Measurements from ENCODE around the gene SETD3.

SETD3 gene

DNA sequence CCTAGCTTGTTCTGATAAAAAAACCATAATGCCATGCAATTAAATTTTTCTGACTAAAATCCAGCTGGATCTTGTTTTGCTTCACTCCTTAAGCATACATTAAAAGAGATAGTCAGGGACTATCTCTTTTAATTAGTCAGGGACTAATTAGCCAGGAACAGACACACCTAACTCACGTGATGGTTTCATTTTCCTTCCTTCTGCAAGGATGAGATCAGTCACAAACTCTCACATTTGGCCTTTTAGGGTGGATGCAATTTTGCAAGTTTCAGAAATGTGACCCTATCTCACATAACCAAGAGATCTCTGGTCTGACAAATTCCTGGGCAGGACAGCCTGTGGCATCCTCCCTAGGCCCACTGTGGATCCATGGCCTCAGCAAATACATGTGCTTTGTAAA lies 62.4 kb downstream of the SETD3 start:
- DNase-seq, result no peak

DNA sequence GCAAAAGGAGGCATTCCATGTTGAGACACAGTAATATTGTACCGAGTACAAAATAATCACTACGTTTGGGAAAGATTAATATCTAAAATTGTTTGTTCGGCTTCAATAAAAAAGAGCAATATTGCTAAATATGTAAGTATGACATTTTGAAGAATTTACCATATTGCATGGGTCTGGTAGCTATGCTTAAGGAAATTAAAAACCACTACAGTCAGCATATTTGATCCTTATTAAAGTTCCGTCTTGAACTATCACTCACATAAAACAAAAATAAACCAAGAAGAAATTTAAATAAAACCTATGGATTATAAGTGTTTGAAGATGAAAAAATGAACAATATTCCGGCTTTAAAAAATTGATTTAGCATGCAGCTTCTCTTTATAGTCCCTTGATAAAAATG lies 63.8 kb downstream of the SETD3 start:
- no peak for DNase-seq

DNA sequence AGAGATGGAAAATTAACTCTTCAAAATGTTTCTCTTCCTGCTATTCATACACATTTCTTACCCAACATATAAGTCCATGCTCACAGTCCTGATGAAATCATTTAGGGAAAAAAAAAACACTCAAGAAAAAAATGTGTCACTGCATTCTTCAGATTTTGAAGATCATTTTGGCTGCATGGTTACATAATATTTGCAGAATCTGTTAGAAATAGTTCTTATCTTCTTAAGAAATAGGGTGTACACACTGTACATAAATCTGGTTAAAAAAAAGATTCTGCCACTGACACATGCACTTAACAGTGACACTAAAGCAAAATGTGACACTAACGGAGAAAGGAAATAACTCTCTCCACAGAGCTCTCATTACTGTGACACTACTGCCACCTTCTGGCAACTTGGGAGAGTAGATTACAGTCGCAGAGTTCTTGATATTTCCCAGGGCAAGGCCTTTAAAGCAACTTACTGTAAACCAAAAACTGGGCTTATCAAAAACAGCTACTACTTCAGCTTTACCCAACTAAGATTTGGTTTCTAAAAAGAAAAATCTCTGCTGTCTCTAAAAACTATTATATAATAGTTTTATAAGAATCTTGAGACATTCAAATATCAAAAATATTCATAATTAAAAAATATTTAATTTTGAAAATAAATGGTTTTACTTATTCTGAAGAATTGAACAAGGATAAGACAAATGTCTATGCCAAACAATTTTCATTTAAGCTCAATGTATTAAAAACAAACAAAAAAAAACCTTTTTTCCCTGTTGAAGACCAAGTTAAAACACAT lies 65.0 kb downstream of the SETD3 start:
- peak in 1 of 2 donors; percentile 68 for DNase-seq

DNA sequence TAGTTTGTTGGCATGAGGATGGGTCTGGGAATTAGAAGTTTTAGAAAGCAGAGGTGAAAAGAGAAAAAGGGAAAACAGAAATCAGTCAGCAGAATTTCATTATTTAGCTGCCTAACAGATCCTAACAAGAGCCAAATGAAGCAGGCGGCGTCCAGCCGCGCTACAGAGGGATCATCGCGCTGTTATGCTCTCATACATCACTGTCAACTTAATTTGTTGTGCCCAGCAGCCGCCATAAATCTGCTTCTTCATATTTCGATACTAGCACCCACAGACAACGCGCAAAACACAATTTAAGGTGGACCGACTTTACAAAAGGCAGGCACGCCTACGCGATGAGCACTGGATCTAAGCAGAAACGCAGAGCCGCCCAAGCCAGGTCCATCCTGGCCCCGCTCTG lies 66.7 kb downstream of the SETD3 start:
- no peak for DNase-seq

DNA sequence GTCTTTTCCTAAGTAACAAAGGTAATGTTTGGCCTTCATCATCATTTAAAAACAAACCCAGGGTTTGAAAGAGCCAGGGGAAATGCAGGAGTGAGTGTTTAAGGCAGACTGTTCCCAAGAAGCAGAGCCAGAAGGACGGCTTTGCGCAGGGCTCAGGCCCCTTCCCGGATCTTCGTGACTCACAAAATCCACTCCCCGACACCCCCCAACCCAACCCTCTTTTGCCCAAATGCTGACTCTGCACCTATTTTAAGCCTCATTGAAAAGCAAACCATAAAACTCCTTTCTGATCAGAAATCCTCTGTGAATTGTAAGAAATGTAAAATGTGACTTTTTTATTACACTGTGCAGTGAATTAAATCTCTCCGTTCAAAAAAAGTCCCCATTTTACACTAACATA lies 67.5 kb downstream of the SETD3 start:
- DNase-seq, result no peak

DNA sequence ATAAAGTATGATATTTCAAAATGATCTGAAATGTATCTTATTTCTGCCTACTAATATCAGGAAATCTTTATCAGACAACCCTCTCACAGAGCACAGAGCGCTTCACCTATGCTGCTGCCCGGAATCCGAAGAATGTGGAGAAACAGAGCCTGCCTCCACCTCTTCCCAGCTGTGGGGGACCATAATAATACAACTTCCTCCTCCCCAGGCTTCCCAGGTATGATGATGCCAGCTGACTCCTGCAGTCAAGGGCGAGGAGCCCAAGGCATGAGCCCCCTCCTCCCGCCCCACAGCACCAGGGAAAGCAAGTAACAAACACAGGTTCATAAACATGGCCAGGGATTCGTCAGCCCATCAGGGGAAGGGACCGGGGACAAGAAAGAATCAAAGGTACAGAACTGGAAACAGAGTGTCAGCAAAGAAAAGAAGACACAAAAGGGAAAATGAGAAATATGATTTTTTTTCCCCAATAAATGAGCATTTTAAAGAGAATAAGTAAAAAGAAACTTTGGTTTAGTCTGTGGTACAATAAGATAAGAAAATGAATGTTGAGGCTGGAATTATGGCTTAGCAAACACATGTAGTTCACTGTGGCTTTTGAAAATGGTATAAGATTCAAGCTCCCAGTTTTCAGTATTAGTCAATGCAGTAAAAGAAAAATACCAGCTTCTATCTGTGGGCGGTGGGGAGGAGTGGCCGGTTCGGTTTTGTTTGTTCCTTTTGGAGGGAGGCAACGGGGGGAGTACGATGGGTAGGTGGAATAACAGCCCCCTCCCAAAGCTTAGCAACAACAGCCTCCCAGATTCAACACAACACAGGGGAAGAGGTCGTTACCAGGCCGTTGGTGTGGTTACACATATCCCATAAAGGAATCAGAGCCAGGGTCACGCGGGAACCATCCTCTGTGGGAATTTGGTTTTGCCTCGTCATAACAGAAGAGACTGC lies 68.3 kb downstream of the SETD3 start:
- no peak for DNase-seq

DNA sequence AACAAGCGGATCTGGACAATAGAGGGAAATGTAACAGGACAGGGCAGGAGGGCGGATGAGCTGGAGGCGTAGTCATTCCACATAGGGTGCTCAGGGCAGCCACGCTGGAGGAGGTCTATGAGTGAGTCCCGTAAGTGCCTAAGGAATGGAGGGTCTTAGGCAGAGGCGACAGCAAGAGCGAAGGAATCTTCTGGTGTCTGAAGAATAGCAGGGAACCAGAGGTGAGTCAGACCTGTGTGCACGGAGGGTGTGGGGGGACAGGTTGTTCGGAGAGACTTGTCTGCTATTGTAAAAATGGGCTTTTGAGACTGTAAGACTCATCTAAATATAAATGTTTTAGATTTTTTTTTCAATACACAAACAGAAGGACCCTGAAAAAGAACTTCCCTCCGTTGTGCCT lies 70.6 kb downstream of the SETD3 start:
- no peak for DNase-seq

DNA sequence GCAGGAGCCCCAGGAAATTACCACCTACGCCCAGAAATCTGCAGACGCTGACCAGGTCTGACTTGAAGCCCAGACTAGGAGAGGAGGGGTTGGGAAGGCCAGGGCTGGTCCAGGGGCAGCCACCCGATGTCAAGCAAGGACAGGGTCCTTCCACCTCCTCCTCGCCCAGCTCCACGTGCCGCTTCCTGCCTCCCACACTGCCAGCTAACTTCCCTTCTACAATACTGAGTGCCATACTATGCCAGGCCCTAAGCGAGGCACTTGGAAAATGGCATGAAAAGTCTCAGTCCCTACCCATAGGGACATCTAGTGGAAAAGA lies 71.7 kb downstream of the SETD3 start:
- no peak for DNase-seq

DNA sequence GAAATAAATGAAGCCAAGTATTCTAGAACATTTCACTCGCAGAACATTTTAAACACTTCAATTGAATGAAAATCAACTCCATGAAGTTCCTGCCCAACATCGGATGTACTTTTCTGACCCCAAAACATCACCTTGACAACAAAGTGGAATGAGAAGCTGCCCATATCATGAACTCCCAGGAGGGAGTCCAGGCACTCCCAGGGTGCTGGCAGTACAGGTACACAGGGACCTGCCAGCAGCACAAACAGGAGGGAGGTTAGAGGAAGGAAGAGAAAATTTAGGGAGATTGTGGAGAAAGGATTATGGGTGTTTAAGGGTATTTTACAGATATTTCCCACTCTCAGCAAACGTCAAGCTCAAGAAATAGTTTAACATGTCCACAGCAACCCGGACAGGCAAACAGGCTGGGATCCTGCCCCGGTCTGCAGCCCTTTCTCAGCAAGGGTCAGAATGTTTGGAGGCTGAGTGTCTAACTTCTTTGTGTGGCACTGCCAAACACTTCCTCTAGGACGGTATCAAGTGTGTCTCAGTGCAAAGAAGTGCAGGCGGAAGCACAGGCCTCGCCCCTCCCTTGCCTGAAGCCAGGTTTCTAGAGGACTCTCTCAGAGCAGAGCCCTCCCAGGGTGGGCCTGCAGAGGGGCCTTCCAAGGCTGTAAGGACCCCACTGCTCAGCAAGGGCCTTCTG lies 72.2 kb downstream of the SETD3 start:
- DNase-seq, result no peak

DNA sequence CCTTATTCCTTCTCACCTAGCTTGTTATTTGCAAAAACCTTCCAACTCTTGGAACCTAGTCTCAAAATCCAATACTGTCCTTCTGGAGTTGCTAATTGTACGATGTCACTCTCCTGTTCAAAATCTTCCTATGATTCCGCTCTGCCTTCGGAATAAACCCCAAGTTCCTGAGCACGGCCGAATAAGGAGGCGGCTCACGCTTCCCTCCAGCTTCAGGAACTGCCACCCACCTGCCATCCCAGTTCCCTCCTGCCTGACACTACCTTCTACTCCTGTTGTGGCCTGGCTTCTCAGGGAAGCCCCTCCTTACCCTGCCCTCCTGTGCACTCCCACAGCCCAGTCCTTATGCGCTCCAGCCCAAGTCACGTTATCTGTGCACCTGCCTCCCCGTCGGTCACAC lies 73.2 kb downstream of the SETD3 start:
- no peak for DNase-seq

DNA sequence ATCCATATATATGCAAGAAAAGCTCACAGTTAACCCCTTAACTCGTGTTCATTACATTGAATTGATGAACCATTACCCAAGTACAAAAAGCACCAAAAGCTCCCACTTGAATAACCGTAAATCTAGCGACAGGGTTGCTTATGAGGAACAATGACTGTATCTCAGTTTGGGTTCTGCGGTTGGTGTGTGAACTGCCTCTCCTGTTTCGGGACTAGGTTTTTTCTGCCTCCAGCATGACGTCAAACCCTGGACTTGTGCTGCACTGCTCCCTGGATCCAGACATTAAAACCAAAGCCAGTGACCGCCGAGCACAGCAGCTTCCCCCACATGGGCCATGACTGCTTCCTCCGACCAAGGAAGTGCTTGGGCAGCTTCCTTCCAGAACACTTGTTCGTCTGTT lies 77.7 kb downstream of the SETD3 start:
- no peak for DNase-seq

DNA sequence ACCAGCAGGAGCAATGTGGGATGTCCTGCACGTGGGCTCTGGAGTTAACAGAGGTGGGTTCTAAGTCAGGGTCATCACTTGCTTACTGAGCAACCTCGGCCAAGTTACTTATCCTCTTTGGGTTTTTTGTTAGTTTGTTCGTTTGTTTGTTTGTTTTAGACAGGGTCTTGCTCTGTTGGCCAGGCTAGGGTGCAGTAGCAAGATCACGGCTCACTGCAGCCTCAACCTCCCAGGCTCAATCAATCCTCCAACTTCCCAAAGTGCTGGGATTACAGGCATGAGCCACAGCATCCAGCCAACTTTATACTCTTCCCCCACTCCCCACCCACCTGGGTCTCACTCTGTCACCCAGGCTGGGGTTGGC lies 78.4 kb downstream of the SETD3 start:
- DNase-seq, result no peak

DNA sequence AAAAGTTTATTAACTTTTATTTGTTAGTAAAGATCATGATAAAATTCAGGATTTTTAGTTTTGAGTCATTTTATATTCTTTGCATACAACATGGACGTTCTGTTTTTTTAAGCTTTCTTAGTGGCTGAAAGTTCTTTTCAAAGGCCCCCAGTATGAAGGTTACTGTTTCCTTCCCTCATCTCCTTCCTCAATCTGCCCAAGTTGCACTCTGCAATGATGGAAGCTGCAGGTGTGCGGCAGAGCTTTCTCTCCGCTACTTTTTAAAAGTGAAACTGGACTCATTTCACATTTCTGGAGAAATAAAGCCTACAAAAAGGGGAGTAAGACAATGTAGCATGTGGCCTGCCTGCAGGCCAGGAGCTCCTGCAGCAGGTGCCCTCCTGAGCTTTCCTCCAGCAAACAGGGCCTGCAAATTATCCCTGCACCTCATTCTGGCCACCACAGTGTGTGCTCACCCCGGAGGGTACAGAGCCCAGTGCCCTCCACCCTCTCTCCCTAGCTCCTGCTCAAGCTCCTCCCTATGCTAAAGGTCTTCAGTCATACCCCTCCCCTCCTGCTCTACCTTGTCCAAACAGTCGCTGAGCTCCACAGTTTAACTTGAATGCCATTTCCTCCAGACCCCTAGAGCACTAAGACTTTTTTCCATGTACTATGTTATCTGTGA lies 78.9 kb downstream of the SETD3 start:
- no peak for DNase-seq

DNA sequence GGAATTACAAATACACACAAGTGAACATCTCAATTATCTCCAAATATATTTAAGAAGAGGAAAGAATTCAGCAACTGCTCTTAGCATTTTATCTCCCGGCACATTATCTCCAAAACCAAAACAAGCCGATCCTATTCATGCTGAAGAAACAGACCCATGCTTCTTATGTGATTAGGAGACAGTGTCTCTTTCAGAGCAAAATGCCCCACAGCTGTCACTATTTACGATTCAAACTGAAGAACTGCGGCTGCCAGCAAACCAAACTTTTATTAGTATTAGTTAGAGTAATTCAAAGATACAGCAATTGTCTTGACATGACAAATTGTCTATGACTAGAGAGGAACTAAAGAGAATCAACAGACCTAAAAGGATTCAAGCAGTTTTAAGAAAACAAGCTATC lies 79.4 kb downstream of the SETD3 start:
- no peak for DNase-seq

DNA sequence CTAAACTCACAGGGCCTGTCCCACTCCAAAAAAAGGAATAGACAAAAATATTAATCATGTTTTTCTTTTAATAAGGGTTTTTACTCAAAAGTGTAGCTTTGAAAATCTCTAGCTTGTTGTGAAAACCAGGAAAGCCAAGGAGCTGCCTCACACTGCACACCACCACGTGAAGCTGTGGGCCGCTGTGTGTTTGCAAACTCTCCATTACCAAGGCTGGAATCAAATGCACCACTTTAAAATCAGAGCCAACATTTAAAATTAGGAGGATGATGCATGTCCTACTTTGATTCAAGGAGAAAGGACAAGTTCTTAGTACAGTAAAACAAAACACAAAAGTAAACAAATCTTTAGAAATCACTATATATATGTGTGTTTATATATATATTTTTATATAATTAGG lies 83.0 kb downstream of the SETD3 start:
- no peak for DNase-seq

DNA sequence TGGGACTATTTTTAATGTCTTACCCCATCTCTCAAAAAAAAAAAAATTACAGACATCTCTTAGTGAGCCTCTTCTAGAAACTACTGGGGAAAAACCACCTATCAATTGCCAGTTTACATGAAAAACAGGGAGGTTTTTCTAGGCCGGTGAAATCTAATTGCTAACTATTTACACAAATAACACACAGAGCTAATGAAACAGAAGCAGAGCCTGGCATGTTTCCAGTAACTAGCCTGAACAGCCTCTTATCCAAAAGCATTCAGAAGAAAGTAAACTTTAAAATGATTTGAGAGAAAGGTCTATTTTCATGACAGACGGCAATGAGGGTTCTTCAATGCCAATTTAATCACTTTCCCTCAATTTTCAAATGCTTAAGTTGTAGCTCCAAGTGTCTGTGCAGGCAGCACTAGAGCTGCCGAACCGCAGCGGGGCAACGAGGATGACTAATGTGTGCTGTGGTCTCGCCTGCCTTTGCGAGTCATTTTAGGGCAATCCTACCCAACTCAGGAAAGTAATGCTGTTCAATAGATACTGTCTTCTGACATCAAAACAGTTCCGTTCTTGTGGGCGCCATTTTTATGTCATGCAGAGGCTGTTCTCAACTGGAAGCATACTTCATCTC lies 84.6 kb downstream of the SETD3 start:
- no peak for DNase-seq

DNA sequence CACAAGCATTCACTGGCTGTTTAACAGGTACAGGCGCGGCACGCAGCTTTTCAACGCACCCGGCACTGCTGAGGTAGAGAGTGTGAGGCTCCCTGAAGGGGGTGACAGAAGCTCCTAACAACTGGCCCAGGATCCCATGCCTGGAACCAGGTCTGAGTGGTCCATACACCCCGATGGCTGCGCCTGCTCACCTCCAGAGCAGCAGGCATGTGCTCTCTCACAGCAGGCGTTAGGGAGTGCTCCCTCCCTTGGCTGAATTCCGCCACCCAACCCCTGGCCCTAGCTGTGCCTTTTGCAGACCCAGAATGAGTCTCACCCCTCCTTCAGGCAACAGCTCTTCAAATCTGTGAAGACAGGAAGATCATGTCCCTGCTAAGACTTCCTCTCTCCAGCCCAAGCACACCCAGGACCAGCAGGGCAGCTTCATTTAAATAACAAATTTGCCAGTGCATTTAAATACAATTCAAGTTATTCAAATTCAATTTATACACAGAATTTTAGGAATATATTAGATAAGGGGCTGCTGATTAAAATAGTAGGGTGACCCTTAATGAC lies 86.0 kb downstream of the SETD3 start:
- DNase-seq, result no peak

DNA sequence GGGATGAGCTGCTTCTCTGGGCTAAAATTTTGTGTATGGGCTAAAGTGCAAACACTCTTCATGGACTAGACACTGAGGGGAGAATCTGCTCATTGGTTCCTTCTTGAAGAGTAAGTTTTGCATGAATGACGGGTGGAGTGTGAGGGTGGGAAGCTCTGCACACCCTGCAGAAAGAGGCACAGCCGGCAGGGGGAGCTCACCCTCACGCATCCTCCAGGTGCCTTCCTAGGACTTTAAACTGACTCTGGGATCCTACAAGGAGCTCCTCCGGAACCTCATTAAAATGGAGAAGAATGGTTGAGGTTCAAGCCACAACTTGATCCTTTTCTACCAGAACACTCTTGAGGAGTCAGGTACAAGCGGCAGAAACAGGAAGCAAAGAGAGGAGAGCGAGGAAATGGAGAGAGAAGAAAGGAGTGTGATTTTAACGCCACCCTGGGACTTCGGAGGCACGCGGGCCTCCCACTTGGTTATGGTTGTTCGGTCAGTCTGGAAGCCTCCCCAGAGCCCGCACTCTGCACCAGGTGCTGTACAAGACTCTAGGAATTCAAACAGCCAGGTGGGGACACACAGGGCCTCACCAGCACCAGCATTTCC lies 87.5 kb downstream of the SETD3 start:
- no peak for DNase-seq

DNA sequence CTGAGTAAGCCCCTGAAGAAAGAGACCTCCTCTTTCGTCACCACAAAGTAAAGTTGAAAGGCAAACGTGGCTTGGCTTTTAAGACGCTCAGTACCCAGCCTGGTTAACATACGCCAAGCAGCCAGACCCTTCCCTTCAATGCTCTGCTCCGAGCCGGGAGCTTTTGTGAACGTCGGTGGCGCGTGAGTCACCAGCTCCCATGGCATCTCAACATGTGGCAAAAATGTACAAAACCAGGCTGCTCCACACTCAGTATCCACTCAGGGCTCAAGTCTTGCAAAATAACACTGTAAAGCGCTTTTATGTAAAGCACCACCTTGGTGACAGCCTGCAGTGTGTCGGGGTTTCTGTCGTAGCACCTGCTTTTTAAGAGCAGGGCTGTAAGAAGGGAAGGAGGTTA lies 89.0 kb downstream of the SETD3 start:
- DNase-seq, result no peak

DNA sequence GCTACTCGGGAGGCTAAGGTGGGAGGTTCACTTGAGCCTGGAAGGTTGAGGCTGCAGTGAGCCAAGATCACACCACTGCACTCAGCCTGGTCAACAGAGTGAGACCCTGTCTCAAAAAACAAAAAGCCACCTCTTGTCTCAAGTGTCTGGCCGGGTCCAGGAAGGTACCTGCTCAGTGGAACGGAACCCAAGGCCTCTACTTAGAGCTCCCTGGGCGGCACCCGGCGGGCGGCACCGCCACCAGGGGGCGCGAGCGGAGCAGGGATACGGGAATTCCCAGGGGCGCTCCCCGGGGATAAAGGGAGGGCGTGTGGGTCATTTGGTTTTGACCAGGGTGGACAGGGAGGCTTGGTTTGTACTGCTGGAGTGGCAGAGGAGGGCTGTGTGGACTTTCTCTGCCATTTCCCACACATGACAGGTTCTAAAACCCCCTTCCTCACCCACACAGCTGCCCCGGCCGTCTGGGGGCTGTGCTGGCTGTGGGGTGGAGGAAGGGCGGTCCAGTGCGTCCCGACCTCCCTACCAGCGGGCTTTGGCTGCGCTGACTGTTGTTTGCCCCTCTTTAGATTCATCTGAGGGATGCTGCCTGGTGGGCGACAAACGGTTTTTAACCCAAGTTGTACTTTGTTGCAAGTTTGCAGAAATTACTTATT lies 91.4 kb downstream of the SETD3 start:
- DNase-seq, result no peak

DNA sequence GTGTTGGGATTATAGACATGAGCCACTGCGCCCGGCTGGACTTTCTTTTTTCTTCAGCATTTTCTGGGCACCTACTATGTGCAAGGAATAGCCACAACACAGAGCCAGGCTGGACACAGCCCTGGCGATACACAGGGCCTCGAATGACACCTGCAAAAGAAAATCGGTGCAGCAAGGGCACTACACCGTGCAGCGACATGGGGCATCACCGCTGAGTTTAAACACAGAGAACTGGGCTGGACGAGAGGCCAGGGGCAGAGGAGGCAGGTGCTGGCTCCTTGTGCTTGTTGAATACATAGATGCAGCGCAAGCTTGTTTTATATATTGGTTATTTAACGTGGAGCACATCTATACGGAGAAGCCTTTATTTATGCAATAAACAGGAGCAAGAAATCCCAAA lies 92.4 kb downstream of the SETD3 start:
- DNase-seq, result no peak

DNA sequence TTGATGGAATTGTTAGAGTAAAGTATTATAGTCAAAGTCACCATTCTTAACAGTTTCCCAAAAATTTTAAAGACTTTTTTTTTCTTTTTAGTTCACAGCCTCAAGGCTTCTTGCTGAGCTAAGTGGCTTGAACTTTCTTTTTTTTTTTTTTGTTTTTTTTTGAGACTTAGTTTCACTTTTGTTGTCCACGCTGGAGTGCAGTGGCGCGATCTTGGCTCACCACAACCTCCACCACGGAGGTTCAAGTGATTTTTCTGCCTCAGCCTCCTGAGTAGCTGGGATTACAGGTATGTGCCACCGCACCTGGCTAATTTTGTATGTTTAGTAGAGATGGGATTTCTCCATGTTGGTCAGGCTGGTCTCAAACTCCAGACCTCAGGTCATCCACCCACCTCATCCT lies 92.8 kb downstream of the SETD3 start:
- DNase-seq, result no peak
